AG10803 (cell line): ENCODE data around the gene HSPA1A.
"Not testable (repeated sequence)": the region's sequence is repeated elsewhere in the genome, so short reads cannot be mapped to it uniquely, and the experiment has no call there.

Experiments
- DNase-seq: peaks from one replicate; pipeline ENCODE4 v3.0.0; 2010; ENCODE audit warnings: low read depth
- H3K4me3 ChIP-seq: 2 replicates; pipeline ENCODE4 v1.5.1; 2011; ENCODE audit warnings: mild to moderate bottlenecking, low read length, control low read depth
- CTCF ChIP-seq: conservative IDR thresholded peaks from 2 replicates; pipeline ENCODE4 v1.5.1; 2011; ENCODE audit warnings: mild to moderate bottlenecking, low read length, control low read depth, inconsistent platforms

Gene HSPA1A

GRCh38 chr6:31782126-31782855, 33.1 kb upstream of the HSPA1A start:
- TF ChIP-seq CTCF: no peak
- no peak for DNase-seq
- H3K4me3 ChIP-seq: no peak overlapping the region

- no peak for DNase-seq
- TF ChIP-seq CTCF: no peak
- no peak overlapping the region for H3K4me3 ChIP-seq
Observed at GRCh38 chr6:31784098-31784925, 31.0 kb upstream of the HSPA1A start.

GRCh38 chr6:31785475-31785874, 29.9 kb upstream of the HSPA1A start:
- TF ChIP-seq CTCF: no peak
- DNase-seq: no peak
- no peak overlapping the region for H3K4me3 ChIP-seq

- DNase-seq: peak; percentile 43
Observed at GRCh38 chr6:31791324-31792089, 23.8 kb upstream of the HSPA1A start.

GRCh38 chr6:31792090-31792374, 23.3 kb upstream of the HSPA1A start:
- DNase-seq: no peak
- TF ChIP-seq CTCF: no peak
- no peak overlapping the region for H3K4me3 ChIP-seq

More at GRCh38 chr6:31791324-31792089, 23.8 kb upstream of the HSPA1A start:
- TF ChIP-seq CTCF: peak; percentile 77
- H3K4me3 ChIP-seq: no peak overlapping the region

- no peak overlapping the region for H3K4me3 ChIP-seq
- no peak for DNase-seq
- TF ChIP-seq CTCF: no peak
Observed at GRCh38 chr6:31792761-31793171, 22.6 kb upstream of the HSPA1A start.

GRCh38 chr6:31793927-31794245, 21.5 kb upstream of the HSPA1A start:
- not testable (repeated sequence) for DNase-seq
- H3K4me3 ChIP-seq: peak overlapping the region; percentile 93
